GM18502 (cell line): ENCODE results near the gene CHMP4A.

Source experiments
- ATAC-seq: cut with Tn5 transposase; IDR thresholded peaks from one replicate; pipeline ENCODE4 v1.9.1; 2021; ENCODE audit warnings: mild to moderate bottlenecking; ENCODE audit not compliant: unreplicated experiment, poor library complexity

CHMP4A gene

GRCh38 chr14:24182110-24182882, 31.0 kb downstream of the CHMP4A start:
- no peak for ATAC-seq

GRCh38 chr14:24181371-24182077, 31.8 kb downstream of the CHMP4A start:
- ATAC-seq, result no peak

GRCh38 chr14:24179961-24180796, 33.1 kb downstream of the CHMP4A start:
- ATAC-seq, result no peak

- no peak for ATAC-seq
Observed at GRCh38 chr14:24179294-24179960, 33.9 kb downstream of the CHMP4A start.

GRCh38 chr14:24178399-24179178, 34.7 kb downstream of the CHMP4A start:
- ATAC-seq, result no peak

- ATAC-seq, result no peak
Observed at GRCh38 chr14:24177891-24178290, 35.4 kb downstream of the CHMP4A start.

- no peak for ATAC-seq
Observed at GRCh38 chr14:24177041-24177825, 36.1 kb downstream of the CHMP4A start.

GRCh38 chr14:24176599-24176998, 36.7 kb downstream of the CHMP4A start:
- no peak for ATAC-seq

- no peak for ATAC-seq
Observed at GRCh38 chr14:24172871-24173281, 40.4 kb downstream of the CHMP4A start.

GRCh38 chr14:24172261-24172860, 40.9 kb downstream of the CHMP4A start:
- no peak for ATAC-seq

- peak; percentile 92 for ATAC-seq
Observed at GRCh38 chr14:24171422-24172260, 41.6 kb downstream of the CHMP4A start, which contains the start of gene REC8. REC8 (plus strand) TSS chr14:24172080; CDS start chr14:24172553, 473 bp downstream.

- no peak for ATAC-seq
Observed at GRCh38 chr14:24167469-24168114, 45.7 kb downstream of the CHMP4A start.

- no peak for ATAC-seq
Observed at GRCh38 chr14:24165785-24166184, 47.5 kb downstream of the CHMP4A start.

- no peak for ATAC-seq
Observed at GRCh38 chr14:24164518-24164991, 48.7 kb downstream of the CHMP4A start.

- no peak for ATAC-seq
Observed at GRCh38 chr14:24162093-24162492, 51.2 kb downstream of the CHMP4A start.

- ATAC-seq, result peak; percentile 81
Observed at GRCh38 chr14:24160850-24161804, 52.2 kb downstream of the CHMP4A start, which contains the start of gene IRF9. IRF9 (plus strand) TSS chr14:24161265; CDS start chr14:24162145, 880 bp downstream.
